ENCODE results near the gene CYP2A7.
"Not testable (repeated sequence)": the region's sequence is repeated elsewhere in the genome, so short reads cannot be mapped to it uniquely, and the experiment has no call there.

Gene CYP2A7

DNA sequence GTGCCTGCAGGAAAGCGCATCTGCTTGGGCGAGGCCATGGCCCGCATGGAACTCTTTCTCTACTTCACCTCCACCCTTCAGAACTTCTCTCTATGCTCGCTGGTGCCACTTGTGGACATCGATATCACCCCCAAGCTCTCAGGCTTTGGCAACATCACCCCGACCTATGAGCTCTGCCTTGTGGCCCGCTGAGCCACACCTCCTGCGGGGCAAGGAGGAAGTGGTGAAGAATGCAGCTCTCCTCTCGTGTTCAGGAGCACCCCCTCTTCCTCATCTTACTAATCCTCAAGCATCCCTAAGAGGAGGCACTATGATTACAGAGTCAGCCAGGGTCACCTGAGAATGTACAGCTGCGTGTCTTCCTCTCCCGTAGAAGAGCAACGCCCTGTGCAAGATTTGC, 17.9 kb upstream of the CYP2A7 start:
- DNase-seq (ENCODE audit: low read depth in 2 of 2): not testable (repeated sequence)

DNA sequence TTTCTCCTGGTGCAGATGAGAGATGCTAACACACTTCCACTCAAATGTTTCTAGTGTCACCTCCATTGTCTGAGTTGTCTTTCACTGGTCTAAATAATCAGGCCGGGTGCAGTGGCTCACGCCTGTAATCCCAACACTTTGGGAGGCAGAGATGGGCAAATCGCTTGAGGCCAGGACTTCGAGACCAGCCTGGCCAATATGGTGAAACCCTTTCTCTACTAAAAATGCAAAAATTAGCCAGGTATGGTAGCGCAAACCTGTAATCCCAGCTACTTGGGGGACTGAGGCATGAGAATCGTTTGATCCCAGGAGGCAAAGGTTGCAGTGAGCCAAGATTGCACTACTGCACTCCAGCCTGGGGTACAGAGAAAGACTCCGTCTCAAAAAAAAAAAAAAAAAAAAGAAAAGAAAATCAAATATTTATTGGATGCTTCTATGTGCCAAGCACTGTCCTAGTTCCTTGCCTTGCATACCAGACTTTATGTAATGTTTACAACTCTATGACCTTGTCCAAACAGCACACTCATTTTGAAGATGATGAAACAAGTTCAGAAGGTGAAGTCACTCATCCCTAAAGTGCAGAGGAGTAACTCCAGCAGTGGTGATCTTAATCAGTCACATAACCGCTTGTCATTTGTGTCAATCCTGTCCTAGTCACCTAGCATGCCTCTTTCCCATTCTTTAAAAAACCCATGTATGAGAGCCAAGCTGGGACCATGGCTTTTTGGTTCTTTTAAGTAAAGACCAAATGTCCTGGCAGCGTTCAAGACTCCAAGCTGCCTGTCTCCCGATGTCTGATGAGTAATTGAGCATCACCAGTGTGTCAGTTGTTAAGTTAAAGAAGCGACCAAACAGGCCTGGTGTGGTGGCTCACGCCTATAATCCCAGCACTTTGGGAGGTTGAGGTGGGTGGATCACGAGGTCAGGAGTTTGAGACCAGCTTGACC, 15.1 kb upstream of the CYP2A7 start:
- DNase-seq (ENCODE audit: low read depth in 2 of 2): not testable (repeated sequence)

DNA sequence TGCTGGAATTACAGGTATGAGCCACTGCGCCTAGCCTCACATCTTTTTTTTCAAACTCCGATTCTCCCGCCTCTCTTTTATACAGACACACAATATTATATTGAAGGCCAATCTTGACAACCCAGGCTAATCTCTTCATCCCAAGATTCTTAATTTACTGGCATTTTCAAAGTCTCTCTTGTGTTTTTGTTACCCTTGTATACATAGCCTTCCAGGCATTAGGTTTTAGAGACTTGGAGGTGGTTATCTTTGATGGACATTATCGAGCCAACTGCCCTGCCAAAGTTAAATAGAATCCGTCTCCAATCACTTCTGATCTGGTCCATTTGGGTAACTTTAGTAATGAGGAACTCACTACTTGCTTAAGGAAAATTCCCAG, 14.4 kb upstream of the CYP2A7 start:
- DNase-seq (ENCODE audit: low read depth in 2 of 2): no peak

DNA sequence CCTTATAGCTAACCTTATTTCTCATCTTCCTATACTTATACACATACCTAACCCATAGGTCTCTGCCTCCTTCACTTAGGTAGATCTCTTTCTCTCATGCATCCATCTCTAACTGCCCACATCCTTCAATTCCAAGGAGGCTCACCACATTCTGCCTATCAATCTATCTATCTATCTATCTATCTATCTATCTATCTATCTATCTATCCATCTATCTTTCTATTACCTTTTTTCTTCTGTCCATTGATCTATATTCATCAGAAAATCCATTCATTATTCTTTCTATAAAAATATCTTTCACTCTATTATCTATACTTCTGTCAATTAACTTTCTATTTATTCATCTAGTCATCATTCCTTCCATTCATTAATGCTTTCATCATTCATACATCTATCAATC, 11.1 kb upstream of the CYP2A7 start:
- no peak for DNase-seq (ENCODE audit: low read depth in 2 of 2)

DNA sequence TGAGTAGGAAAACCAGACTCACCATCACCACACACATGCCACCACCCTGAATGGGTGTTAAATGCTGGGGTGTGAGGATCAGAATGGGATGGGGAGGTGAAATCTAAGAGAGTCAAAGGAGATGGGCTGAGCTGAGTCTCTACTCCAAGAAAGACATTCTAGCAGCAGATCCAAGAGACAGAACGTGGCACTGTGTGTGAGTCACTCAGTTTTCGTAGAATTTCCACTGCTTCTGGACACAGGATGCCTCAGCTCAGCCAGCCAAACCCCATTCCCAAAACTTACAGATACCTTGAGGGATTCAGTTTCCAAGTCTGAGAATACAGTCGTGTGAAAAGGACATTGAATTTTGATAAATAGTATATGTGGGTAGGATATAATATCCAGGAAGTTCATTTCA, 7.3 kb upstream of the CYP2A7 start:
- no peak for DNase-seq (ENCODE audit: low read depth in 2 of 2)

DNA sequence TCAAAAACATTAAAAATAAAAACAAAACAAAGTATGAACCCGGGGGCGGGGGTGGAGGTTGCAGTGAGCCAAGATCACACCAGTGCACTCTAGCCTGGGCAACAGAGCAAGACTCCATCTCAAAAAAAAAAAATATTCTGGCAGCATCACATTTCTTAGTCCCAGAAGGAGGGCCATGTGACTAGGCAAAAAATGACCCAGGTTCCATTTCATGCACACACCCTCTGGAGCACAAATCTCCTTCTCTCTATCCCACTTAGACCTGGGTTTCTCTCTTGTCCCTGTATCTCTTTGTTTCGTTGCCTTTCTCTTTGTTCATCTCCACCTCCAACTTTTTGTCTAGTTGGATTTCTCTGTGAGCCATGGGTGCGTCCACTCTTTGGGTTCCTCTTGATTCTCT, 6.2 kb upstream of the CYP2A7 start:
- no peak for DNase-seq (ENCODE audit: low read depth in 2 of 2)

DNA sequence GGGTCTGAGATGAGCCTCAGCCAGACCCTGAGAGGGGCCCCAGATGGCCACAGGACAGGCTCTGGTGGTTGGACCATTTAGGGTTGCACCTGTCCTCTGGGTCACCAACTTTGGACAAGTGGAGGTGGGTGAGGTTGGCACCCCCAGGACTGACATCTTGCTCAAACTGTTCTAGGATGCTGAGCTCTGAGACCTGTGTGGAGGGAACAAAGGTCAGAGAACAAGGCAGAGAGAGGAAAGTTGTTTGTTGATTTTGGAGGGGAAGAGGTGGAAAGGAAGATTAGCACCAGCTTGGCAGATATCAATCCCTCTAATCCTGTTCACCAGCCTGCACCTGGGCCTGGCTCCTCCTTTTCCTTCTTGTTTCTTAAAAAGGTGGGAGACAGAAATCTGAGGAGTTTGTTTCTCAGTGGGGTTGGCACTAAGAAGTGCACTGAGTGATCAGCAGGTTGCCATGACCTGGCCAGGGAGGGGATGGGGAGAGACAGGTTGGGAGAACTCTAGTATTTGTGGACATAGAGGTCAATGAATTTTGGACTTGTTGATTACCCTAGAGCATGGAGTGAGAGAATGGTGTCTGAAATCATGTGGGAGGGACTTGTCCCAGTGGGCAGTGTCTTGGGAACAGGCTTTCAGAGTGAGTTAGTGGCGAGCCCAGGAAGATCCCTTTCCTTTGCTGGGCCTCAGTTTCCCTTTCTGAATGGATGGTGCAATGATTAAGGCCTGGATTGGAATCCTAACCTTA, 2.3 kb upstream of the CYP2A7 start:
- DNase-seq (ENCODE audit: low read depth in 2 of 2): not testable (repeated sequence)

DNA sequence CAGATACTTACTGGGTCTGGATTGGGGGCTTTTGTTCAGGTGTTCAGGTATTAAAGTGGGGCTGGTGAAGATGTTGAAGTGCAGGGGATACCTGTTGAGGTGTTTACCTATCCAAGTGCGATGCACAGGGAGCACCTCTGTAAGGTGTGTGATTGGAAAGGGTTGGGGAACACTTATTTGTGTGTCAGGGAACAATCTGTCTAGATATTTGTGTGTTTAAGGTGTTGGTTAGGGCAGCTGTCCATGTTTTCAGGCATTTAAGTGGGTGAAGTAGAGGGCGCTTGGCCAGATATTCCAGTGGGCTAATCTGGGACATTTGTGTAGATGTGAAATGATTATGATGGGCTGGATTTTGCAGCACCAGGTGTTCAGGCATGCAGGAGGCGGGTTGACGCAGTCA, 2.7 kb downstream of the CYP2A7 start:
- DNase-seq (ENCODE audit: low read depth in 2 of 2): not testable (repeated sequence)

DNA sequence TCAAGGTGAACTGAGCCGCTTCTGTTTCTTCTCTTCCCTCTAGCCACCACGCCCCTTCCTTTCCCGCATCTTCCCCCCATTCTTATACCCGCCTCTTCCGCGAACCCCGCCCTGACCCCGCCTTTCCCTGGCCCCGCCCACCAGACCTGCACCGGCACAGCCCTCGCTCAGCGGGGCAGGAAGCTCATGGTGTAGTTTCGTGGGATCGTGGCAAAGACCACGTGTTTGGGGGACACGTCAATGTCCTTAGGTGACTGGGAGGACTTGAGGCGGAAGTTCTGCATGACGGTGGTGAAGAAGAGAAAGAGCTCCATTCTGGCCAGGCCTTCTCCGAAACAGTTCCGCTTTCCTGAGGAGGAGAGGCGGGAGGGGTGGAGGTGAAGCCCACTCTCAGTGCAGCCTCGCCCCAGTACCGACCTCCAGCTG, 6.5 kb downstream of the CYP2A7 start:
- not testable (repeated sequence) for DNase-seq (ENCODE audit: low read depth in 2 of 2)

DNA sequence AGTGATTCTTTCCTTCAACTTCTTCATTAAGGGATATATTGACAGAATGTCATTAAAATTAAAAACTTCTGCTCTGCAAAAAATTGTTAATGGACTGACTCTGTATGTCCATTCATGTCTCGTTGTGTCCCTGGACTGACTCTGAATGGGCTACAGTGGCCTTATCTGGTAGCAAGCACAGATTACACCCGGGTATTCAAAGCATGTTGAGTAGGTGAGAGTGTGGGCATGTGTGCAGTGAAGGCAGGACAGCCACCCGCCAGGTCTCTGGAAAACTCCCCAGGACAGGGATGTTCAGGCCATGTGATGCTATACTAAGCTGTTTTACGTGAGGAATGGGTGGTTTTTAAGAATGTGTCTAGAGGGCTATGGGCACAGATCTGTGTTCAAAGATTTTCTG, 7.2 kb downstream of the CYP2A7 start:
- DNase-seq (ENCODE audit: low read depth in 2 of 2): not testable (repeated sequence)

DNA sequence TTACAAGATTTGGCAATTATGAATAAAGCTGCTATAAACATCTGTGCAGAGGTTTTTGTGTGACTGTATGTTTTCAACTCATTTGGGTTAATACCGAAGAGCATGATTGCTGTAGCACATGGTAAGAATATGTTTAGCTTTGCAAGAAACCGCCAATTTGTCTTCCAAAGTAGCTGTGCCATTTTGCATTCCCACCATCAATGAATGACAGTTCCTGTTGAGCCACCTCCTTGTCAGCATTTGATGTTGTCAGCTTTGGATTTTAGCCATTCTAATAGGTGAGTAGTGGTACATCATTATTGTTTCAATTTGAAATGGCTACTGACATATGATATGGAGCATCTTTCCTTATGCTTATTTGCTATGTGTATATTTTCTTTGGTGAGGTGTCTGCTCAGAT, 8.2 kb downstream of the CYP2A7 start:
- DNase-seq (ENCODE audit: low read depth in 2 of 2): not testable (repeated sequence)

DNA sequence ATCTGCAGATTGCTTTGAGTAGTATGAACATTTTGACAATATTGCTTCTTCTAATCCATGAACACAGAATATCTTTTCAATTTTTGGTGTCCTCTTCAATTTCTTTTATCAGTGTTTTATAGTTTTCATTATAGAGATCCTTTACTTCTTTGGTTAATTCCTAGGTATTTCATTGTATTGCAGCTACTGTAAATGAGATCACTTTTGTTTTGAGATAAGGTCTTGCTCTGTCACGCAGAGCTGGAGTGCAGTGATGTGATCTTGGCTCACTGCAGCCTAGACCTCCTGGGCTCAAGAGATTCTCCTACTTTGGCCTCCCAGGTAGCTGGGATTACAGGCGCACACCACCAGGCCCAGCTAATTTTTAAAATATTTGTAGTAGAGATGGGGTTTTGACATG, 9.8 kb downstream of the CYP2A7 start:
- no peak for DNase-seq (ENCODE audit: low read depth in 2 of 2)

DNA sequence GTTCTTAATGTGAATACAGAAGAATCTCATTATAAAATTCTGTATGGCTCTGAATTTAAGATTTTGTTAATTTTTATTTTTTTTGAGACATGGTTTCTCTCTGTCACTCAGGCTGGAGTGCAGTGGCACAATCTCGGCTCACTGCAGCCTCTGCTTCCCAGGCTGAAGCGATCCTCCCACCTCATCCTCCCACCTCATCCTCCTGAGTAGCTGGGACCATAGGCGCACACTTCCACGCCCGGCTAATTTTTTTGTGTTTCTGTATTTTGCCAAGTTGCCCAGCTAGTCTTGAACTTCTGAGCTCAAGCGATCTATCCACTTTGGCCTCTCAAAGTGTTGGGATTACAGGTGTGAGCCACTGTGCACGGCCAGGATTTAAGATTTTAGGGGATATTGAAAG, 14.3 kb downstream of the CYP2A7 start:
- no peak for DNase-seq (ENCODE audit: low read depth in 2 of 2)

DNA sequence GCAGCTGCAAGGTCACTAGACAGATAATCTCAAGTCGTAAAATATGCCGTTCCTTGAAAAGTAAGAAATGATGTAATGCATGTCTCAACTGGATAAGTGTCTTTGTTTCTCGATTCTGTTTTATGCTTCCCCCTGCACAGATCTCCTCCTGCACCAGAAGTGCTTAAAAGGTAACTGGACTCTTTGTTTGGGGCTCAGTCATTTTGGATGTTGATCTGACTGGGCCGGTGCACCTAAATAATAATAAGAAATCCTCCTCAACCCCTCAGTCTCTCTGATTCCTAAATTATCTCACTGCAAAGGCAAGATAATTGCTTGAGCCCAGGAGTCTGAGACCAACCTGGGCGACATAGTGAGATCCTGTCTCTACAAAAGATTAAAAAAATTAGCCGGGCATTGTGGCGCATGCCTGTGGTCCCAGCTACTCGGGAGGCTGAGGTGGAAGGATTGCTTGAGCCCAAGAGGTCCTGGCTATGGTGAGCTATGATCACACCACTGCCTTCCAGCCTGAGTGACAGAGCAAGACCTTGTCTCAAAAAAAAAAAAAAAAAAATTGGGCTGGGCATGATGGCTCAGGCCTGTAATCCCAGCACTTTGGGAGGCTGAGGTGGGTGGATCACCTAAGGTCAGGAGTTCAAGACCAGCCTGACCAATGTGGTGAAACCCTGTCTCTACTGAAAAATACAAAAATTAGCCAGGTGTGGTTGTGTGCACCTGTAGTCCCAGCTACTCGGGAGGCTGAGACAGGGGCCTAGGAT, 17.1 kb downstream of the CYP2A7 start:
- not testable (repeated sequence) for DNase-seq (ENCODE audit: low read depth in 2 of 2)

DNA sequence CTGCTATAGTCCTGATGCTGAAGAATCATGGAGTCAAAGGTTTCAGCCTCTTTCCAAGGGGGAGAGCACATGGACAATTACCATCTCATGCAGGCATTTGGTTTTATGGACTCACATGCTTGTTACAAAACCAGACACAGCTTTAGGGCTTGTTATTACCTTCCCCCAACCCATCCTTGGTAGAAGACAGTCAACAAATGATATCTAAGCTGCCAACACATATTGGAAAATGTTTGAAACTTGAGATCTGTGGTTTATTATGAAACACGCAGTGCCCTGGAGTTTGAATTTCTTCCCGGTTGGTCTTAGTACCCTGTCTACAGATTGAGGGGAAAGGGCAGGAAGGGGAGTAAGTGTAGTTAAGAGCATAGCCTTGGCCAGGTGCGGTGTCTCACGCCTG, 19.2 kb downstream of the CYP2A7 start:
- no peak for DNase-seq (ENCODE audit: low read depth in 2 of 2)

DNA sequence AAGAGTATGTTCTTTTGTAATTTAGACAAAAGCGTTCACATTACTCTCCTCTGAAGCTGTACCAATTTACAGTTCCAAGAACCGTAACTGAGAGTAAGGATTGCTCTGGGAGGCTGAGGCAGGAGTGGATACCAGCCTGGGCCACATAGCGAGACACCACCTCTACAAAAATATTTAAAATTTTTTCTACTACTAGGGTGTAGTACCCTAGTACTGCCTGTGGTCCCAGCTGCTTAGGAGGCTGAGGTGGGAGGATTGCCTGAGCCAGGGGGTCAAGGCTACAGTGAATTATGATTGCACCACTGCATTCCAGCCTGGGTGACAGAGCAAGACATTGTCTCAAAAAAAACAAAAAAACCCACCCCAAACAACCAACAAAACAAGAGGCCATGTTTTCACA, 19.7 kb downstream of the CYP2A7 start:
- DNase-seq (ENCODE audit: low read depth in 2 of 2): no peak

DNA sequence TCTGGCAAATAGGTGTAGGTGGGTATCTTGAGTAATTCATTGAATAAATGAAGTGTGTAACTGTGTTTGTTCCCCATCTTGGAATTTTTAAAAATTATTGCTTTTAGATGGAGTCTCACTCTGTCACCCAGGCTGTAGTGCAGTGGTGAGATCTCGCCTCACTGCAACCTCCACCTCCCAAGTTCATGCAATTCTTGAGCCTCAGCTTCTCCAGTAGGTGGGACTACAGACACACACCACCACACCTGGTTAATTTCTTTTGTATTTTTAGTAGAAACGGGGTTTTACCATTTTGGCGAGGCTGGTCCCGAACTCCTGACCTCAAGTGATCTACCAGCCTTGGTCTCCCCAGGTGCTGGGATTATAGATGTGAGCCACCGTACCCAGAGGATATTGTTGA, 23.9 kb downstream of the CYP2A7 start:
- DNase-seq (ENCODE audit: low read depth in 2 of 2): no peak

DNA sequence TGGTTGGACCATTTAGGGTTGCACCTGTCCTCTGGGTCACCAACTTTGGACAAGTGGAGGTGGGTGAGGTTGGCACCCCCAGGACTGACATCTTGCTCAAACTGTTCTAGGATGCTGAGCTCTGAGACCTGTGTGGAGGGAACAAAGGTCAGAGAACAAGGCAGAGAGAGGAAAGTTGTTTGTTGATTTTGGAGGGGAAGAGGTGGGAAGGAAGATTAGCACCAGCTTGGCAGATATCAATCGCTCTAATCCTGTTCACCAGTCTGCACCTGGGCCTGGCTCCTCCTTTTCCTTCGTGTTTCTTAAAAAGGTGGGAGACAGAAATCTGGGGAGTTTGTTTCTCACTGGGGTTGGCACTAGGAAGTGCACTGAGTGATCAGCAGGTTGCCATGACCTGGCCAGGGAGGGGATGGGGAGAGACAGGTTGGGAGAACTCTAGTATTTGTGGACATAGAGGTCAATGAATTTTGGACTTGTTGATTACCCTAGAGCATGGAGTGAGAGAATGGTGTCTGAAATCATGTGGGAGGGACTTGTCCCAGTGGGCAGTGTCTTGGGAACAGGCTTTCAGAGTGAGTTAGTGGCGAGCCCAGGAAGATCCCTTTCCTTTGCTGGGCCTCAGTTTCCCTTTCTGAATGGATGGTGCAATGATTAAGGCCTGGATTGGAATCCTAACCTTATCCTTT, 29.4 kb downstream of the CYP2A7 start:
- not testable (repeated sequence) for DNase-seq (ENCODE audit: low read depth in 2 of 2)

DNA sequence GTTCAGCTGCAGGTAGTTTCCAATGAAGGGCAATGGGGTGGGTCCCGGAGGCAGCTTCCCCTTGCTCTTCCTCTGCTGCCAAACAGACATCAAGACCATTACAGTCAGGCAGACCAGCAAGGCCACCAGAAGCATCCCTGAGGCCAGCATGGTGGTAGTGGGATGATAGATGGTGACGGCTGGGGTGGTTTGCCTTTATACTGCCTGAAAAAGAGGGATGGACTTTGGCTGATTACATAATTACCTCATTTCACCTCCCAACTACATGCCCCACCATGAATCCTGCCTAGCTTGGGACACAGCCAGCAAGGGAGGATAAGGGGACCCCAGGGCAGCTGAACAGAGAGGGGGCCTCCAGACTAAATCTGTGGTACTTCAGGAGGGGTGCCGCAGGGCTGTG, 31.8 kb downstream of the CYP2A7 start, which contains the start of gene CYP2A6:
TSS of gene CYP2A6 (minus strand) at position 171 of the 400 bp plus-strand sequence. CDS start at position 150, 21 bp downstream.
- DNase-seq (ENCODE audit: low read depth in 2 of 2): not testable (repeated sequence)

DNA sequence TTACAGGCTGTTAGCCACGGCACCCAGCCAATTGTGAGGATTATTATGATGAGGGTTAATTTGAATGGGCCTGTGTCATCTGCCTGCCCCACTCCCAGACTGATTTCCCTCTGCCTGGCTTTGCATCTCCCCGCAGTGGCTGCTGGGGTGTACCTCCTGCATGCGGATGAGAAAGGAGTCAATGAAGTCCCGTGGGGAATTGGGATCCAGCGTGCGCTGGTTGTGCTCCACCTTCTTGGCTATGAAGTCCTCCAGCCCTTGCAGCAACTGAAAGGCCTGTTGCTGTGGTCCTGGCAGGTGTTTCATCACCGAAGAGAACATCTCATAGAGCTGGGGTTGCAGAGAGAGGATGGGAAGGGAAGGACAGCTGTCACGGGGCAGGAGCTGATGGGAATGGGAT, 35.3 kb downstream of the CYP2A7 start:
- DNase-seq (ENCODE audit: low read depth in 2 of 2): not testable (repeated sequence)

DNA sequence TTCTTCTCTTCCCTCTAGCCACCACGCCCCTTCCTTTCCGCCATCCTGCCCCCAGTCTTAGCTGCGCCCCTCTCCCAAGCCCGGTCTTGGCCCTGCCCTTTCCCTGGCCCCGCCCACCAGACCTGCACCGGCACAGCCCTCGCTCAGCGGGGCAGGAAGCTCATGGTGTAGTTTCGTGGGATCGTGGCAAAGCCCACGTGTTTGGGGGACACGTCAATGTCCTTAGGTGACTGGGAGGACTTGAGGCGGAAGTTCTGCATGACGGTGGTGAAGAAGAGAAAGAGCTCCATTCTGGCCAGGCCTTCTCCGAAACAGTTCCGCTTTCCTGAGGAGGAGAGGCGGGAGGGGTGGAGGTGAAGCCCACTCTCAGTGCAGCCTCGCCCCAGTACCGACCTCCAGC, 38.4 kb downstream of the CYP2A7 start:
- DNase-seq (ENCODE audit: low read depth in 2 of 2): not testable (repeated sequence)

Measured in fibroblast of skin of left biceps (primary cell).